Endothelial cell of umbilical vein (primary cell): ENCODE measurements around the gene ADGRD1. TPM values are rescaled to one million over a fixed set of nuclear protein-coding genes. Genes with fewer than 3 reads are reported as not detected.

Experiments used
- BruUV-seq: library from RNA; stranded (reverse); fragments of 400-500 nt; replicated peaks from 2 replicates; lab custom pipeline; 2021; lab: Mats Ljungman, UMichigan
- CTCF ChIA-PET: fragments of 300-600, 350-600 bp; sonication (Branson Sonifier 250); formaldehyde crosslinking; loops from one replicate; lab custom pipeline; 2021; ENCODE audit warnings: antibody characterized with exemption, inconsistent platforms; lab: Charles Lee
- POLR2A ChIA-PET: fragments of 300-600, 350-600 bp; sonication (Branson Sonifier 250); formaldehyde crosslinking; loops from one replicate; lab custom pipeline; 2021; ENCODE audit warnings: antibody characterized with exemption, inconsistent platforms; lab: Charles Lee
- DNase-seq: peaks from one replicate; pipeline ENCODE4 v3.0.0-alpha.2; 2011; ENCODE audit warnings: low read depth, low spot score
- FAIRE-seq: peaks from 2 replicates; lab custom pipeline; 2011; peaks lifted over from hg19 to GRCh38; lab: Jason Lieb, UNC
- H2AFZ ChIP-seq: 2 replicates; pipeline ENCODE4 v1.6.0; 2012; ENCODE audit warnings: low read depth, low read length, control low read depth, inconsistent platforms
- H3K27ac ChIP-seq: 2 replicates; pipeline ENCODE4 v1.5.1; 2011; ENCODE audit warnings: low read depth, mild to moderate bottlenecking, control low read depth, low read length, moderate library complexity; ENCODE audit not compliant: insufficient read depth
- H3K27me3 ChIP-seq, 2 experiments: 2 replicates each; pipeline versions ENCODE4 v1.6.0 to v1.6.1; 2011; ENCODE audit warnings: low read length in 2 of 2, mixed read lengths in 1 of 2; ENCODE audit not compliant: control insufficient read depth in 2 of 2, insufficient read depth in 2 of 2
- H3K36me3 ChIP-seq, 2 experiments: 2 replicates in 1 of 2; 3 replicates in 1 of 2; pipeline ENCODE4 v1.5.1; 2011; ENCODE audit warnings: low read length in 2 of 2, mild to moderate bottlenecking in 1 of 2, moderate library complexity in 1 of 2; ENCODE audit not compliant: control insufficient read depth in 2 of 2, insufficient read depth in 2 of 2; ENCODE audit errors: extremely low read depth in 1 of 2
- H3K4me1 ChIP-seq: 3 replicates; pipeline ENCODE4 v1.5.1; 2011; ENCODE audit warnings: mild to moderate bottlenecking, low read length; ENCODE audit not compliant: control insufficient read depth, insufficient read depth; ENCODE audit errors: extremely low read depth
- H3K4me2 ChIP-seq: 2 replicates; pipeline ENCODE4 v1.6.1; 2011; ENCODE audit warnings: low read length, control low read depth, mixed read lengths; ENCODE audit not compliant: insufficient read depth
- H3K4me3 ChIP-seq, 3 experiments: fragments of 200-600 bp in 1 of 3; sonication (generic), shearing (Covaris generic) in 1 of 3; replicated peaks in 1 of 3; 2 replicates each; pipeline ENCODE4 v1.5.1; 2011 to 2016; ENCODE audit warnings: control low read depth in 3 of 3, low read length in 3 of 3, mild to moderate bottlenecking in 2 of 3, inconsistent platforms in 1 of 3, low read depth in 1 of 3, moderate library complexity in 1 of 3; ENCODE audit not compliant: insufficient read depth in 1 of 3
- H3K79me2 ChIP-seq: 2 replicates; pipeline ENCODE4 v1.6.0; 2012; ENCODE audit warnings: low read length, inconsistent platforms; ENCODE audit not compliant: control insufficient read depth, insufficient read depth
- H3K9ac ChIP-seq: replicated peaks from 2 replicates; pipeline ENCODE3; 2011; ENCODE audit warnings: low read length, control low read depth; ENCODE audit not compliant: insufficient read depth; ENCODE audit errors: extremely low read depth
- H3K9me1 ChIP-seq: replicated peaks from 3 replicates; pipeline ENCODE4 v1.6.0; 2011; ENCODE audit warnings: mild to moderate bottlenecking, low read length; ENCODE audit not compliant: control insufficient read depth, insufficient read depth; ENCODE audit errors: extremely low read depth
- H3K9me3 ChIP-seq: replicated peaks from 2 replicates; pipeline ENCODE4 v1.5.1; 2012; ENCODE audit warnings: low read length, inconsistent platforms; ENCODE audit not compliant: control insufficient read depth, insufficient read depth
- H4K20me1 ChIP-seq: replicated peaks from 2 replicates; pipeline ENCODE3; 2011; ENCODE audit warnings: mild to moderate bottlenecking, low read length; ENCODE audit not compliant: control insufficient read depth, insufficient read depth; ENCODE audit errors: extremely low read depth
- CTCF ChIP-seq, 2 donors: IDR thresholded peaks; 1 replicate in 1 of 2; 2 replicates in 1 of 2; pipeline ENCODE4 v1.5.1; 2011; ENCODE audit warnings: low read length in 2 of 2, mild to moderate bottlenecking in 2 of 2, moderate library complexity in 2 of 2, control low read depth in 1 of 2, inconsistent platforms in 1 of 2, low read depth in 1 of 2; ENCODE audit not compliant: insufficient read depth in 1 of 2; ENCODE audit errors: extremely low read depth in 1 of 2
- EZH2 ChIP-seq: IDR thresholded peaks from 2 replicates; pipeline ENCODE4 v1.6.1; 2012; ENCODE audit warnings: borderline replicate concordance, low read depth, mild to moderate bottlenecking, moderate library complexity, low read length, inconsistent platforms; ENCODE audit not compliant: severe bottlenecking
- FOS ChIP-seq: IDR thresholded peaks from 2 replicates; pipeline ENCODE4 v1.6.1; 2011; ENCODE audit warnings: mild to moderate bottlenecking, low read length, moderate library complexity, borderline replicate concordance; ENCODE audit not compliant: insufficient read depth
- GATA2 ChIP-seq: IDR thresholded peaks from 2 replicates; pipeline ENCODE4 v1.7.0; 2011; ENCODE audit warnings: low read depth, mild to moderate bottlenecking, moderate library complexity, mixed read lengths, low read length; ENCODE audit not compliant: insufficient read length, insufficient read depth
- JUN ChIP-seq: IDR thresholded peaks from 2 replicates; pipeline ENCODE4 v1.6.1; 2011; ENCODE audit warnings: borderline replicate concordance, low read depth; ENCODE audit not compliant: insufficient read length, insufficient read depth
- MYC ChIP-seq: IDR thresholded peaks from one replicate; pipeline ENCODE4 v1.6.1; 2011; ENCODE audit warnings: mild to moderate bottlenecking, low read depth, low read length
- POLR2A ChIP-seq: IDR thresholded peaks from 2 replicates; pipeline ENCODE4 v1.6.1; 2012; ENCODE audit warnings: low read depth, mild to moderate bottlenecking, control low read depth, low read length
- POLR2AphosphoS5 ChIP-seq: IDR thresholded peaks from 2 replicates; pipeline ENCODE4 v1.6.1; 2012; ENCODE audit warnings: low read depth, mild to moderate bottlenecking, control low read depth, low read length, moderate library complexity; ENCODE audit not compliant: insufficient read depth
- dilution Hi-C: fragments of 300-500 bp; cut with MboI; formaldehyde crosslinking; loops from one replicate; pipeline ENCODE4 v1.15.0; 2019; ENCODE audit warnings: low sequenced_read_pairs; ENCODE audit not compliant: extremely low pct_ligation_motif_present
- intact Hi-C: fragments of 100-400 bp; cut with micrococcal nuclease; formaldehyde crosslinking; loops from one replicate; pipeline ENCODE4 v1.10.0; 2022
- polyA plus RNA-seq, 4 experiments: library from polyadenylated mRNA; depleted of rRNA in 3 of 4; stranded (reverse) in 3 of 4; unstranded in 1 of 4; fragments of >200 nt; gene quantifications; 2 replicates each; pipeline versions ENCODE4 v1.2.1 to v1.2.3, GENCODE V29; 2011 to 2012; ENCODE audit warnings: missing spikeins in 1 of 4
- total RNA-seq: library from RNA; stranded (reverse); gene quantifications from 2 replicates; pipeline ENCODE4 v1.2.3, GENCODE V29; 2021
- TF ChIP-seq, protein P1 (sequence below): IDR thresholded peaks from 2 replicates; pipeline ENCODE4 v1.6.1; 2011; ENCODE audit not compliant: insufficient read depth, insufficient read length

ADGRD1 gene
- total and polyA plus RNA-seq, 2 donors (not counting 3 experiments of a cell fraction or from before 2014, with no cell fraction given): 0.07 TPM; not detected in 1

GRCh38 chr12:130992448-130992847, 38.7 kb downstream of the ADGRD1 start:
- TF ChIP-seq EZH2 (no peak), GATA2 (no peak), POLR2A (no peak), CTCF (IDR thresholded peaks at IDR 0.05; ENCODE audit: extremely low read depth in 1 of 2, insufficient read depth in 1 of 2, low read depth in 1 of 2, low read length in 2 of 2) (no peak), MYC (no peak), JUN (no peak), FOS (no peak), POLR2AphosphoS5 (no peak)
- TF ChIP-seq, protein P1, sequence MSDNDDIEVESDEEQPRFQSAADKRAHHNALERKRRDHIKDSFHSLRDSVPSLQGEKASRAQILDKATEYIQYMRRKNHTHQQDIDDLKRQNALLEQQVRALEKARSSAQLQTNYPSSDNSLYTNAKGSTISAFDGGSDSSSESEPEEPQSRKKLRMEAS: no peak
- ChIA-PET CTCF (no interaction called here), POLR2A (no interaction called here)
- Histone ChIP-seq H3K79me2 (no peaks in the 10 kb centered on the region), H3K9ac (no peak overlapping the region), H3K4me2 (no peak overlapping the region), H3K4me1 (no peaks in the 10 kb centered on the region), H3K9me1 (no peaks in the 10 kb centered on the region), H3K27ac (no peak overlapping the region), H3K36me3 (no peaks in the 10 kb centered on the region), H3K27me3 (no peaks in the 10 kb centered on the region), H2AFZ (no peak overlapping the region), H3K4me3 (no peak overlapping the region), H4K20me1 (no peaks in the 10 kb centered on the region), H3K9me3 (no peaks in the 10 kb centered on the region)
- DNase-seq: no peak
- no peak for FAIRE-seq
- intact Hi-C loops: no loop called here
- no TSS peak for BruUV-seq
- dilution Hi-C loops: no loop called here
